ENCODE data around the gene CPVL. TPM values are rescaled to one million over a fixed set of nuclear protein-coding genes. Genes with fewer than 3 reads are reported as not detected.

The CPVL gene
- total RNA-seq, 1 experiment from 2014 or later = 10.3 TPM

DNA sequence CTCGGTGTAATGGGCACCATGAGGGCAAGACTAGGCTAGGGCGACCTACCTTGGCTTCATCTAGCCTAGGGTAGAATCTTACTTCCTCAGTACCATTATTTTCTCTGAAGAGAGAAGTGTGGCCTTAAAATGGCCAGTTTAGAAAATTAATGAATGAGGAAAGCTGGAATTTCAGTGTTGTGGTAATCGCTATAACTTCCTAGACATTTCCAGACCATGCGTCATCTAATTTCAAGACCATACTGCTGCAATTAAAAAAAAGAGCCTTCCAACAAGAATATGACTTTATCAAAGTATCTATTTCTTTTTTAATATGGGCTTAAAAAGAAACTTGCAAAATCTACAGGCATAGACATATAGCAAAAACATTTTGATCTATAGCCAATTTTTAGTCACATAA, 68.5 kb downstream of the CPVL start (continued):
- TF ChIP-seq REST (IDR thresholded peaks at IDR 0.05; ENCODE audit: low read depth) (no peak), EGR1 (IDR thresholded peaks at IDR 0.05; ENCODE audit: low read depth) (no peak), CEBPB (IDR thresholded peaks at IDR 0.05; ENCODE audit: low read depth) (no peak)
- TF ChIP-seq, protein P1, sequence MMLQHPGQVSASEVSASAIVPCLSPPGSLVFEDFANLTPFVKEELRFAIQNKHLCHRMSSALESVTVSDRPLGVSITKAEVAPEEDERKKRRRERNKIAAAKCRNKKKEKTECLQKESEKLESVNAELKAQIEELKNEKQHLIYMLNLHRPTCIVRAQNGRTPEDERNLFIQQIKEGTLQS (IDR thresholded peaks at IDR 0.05) = no peak

- Histone ChIP-seq H3K79me2 (ENCODE audit: insufficient read depth, low read length) (no peaks in the 10 kb centered on the region), H3K4me1 (ENCODE audit: control insufficient read depth in 1 of 2, insufficient read depth in 2 of 2, low read length in 2 of 2) (no peaks in the 10 kb centered on the region), H3K4me3 (replicated peaks in 1 of 2; ENCODE audit: low read depth in 1 of 2, low read length in 2 of 2) (no peak overlapping the region), H4K20me1 (ENCODE audit: insufficient read depth) (no peaks in the 10 kb centered on the region), H3K9me2 (ENCODE audit: insufficient read depth) (no peaks in the 10 kb centered on the region), H3K27ac (ENCODE audit: low read depth, low read length) (no peak overlapping the region), H3K27me3 (ENCODE audit: insufficient read depth, low read length) (no peaks in the 10 kb centered on the region), H2AFZ (ENCODE audit: low read depth, low read length, poor library complexity, severe bottlenecking) (no peak overlapping the region), H3K36me3 (ENCODE audit: control insufficient read depth in 1 of 2, insufficient read depth in 2 of 2, low read length in 2 of 2) (no peaks in the 10 kb centered on the region), H3K9ac (ENCODE audit: low read length) (no peak overlapping the region), H3K9me3 (ENCODE audit: control insufficient read depth in 1 of 2, insufficient read depth in 1 of 2, low read depth in 1 of 2, low read length in 2 of 2) (no peaks in the 10 kb centered on the region), H3K4me2 (ENCODE audit: low read length) (no peak overlapping the region)
- DNase-seq (ENCODE audit: low read depth, low spot score) (no peak), ATAC-seq (no peak)
- ChIA-PET RAD21 (ENCODE audit: low non-redundant PET in 1 of 2, low total read pairs in 2 of 2, uncharacterized antibody in 2 of 2, unreplicated experiment in 2 of 2) (no interaction called here), CTCF (interaction anchor here (0.8 to 1.1 kb wide), 3 partner anchors 13 to 332 kb away, joined by 3 read pairs; no protein-coding TSS in a partner anchor), POLR2A (no interaction called here)
- no TSS peak for BruUV-seq (replicated peaks)
- TF ChIP-seq ELF1 (IDR thresholded peaks at IDR 0.05; ENCODE audit: borderline replicate concordance, low read depth) = no peak
- TF ChIP-seq FOSL1 (IDR thresholded peaks at IDR 0.05; ENCODE audit: low read depth) = no peak
- no peak for TF ChIP-seq SRF (IDR thresholded peaks at IDR 0.05; ENCODE audit: low read depth)
- TF ChIP-seq ZFX (IDR thresholded peaks at IDR 0.05) = no peak
- no peak for TF ChIP-seq SP1 (IDR thresholded peaks at IDR 0.05; ENCODE audit: low read depth)
- no peak for TF ChIP-seq MAX (IDR thresholded peaks at IDR 0.05)
- intact Hi-C loops (cut with micrococcal nuclease) = no loop called here
Measured at GRCh38 chr7:29077176-29077575, 69.2 kb downstream of the CPVL start.
